CD4-positive, alpha-beta T cell treated with Interleukin-6 for 4 hours (primary cell): ENCODE results near the gene IL22RA1.

Experiments used
- DNase-seq: peaks from one replicate; pipeline ENCODE4 v3.0.0-alpha.2; 2020; ENCODE audit warnings: mixed read lengths

The IL22RA1 gene

DNA sequence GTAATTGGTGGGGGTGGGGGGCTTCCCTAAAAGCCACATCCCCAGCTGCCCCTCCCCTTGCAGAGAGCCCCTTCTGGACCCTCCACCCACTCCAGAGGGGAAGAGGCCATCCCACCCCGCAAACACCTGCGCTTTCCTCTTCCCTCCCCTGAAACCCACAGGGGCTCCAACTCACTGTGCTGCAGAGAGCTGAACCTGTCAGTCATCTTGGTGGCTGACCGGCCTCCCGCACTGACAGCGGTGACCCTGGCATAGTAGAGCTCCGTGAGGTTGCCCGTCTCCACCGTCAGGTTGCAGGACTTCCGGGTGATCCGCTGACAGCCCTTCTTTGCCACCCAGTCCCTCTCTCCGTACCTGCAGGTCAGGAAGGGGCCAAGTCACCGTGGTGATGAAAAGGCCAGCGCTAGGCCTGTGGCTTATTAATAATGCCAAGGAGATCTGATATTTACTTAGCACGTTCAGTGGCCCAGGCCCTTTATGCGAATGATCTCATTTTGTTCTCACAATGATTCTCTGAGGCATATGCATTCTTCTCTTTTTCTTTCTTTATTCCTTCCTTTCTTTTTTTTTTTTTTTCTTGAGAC is 5.9 kb downstream of the IL22RA1 start:
- no peak for DNase-seq

DNA sequence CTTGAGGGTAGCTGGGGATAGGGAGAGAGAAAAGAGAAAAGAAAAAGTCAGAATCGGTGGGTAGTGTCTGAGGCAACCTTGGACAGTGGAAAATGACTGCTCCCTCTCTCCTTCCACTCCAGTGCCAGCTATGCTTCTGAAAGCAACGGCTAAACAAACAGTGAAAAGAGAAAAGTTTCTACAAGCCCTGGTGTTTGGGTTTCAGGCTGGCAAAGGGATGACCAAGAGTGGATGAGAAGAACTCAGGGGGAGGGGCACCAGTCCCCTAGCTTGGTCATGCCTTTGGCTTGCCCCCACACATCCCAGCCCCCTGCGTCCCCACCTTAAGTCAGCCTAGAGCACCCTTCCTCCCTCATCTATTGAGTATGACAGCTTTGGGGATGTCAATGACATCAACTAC is 8.6 kb downstream of the IL22RA1 start:
- DNase-seq, result no peak

DNA sequence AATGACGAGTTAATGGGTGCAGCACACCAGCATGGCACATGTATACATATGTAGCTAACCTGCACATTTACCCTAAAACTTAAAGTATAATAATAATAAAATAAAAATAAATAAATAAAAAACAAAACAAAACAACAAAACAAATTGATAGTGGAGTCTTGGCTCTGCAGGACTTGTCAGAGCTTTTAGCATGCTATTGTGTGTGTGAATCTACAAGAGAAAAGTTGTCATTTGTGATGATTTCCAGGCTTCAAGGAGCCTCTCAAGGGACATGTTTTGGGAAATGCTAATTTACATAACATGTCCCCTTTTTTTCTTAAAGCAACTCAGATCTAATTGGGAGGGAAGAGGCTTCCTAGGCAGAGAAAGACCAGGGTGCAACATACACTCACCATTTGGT is 9.1 kb downstream of the IL22RA1 start:
- DNase-seq, result no peak

DNA sequence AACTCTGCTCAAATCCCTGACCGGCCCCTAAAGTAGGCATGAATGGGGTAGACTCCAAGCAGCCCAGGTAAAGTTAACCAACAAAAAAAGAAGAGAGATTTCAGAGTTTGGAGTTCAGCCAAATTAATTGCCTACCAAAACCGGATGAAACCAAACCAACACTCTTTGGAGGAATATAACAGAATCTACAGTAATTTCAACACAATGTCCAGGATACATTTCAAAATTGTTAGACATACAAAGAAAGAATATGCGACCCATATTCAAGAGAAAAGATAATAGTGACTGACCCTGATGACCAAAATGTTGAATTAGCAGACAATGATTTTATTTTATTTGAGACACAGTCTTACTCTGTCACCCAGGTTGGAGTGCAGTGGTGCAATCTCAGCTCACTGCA is 12.6 kb downstream of the IL22RA1 start:
- DNase-seq, result no peak

DNA sequence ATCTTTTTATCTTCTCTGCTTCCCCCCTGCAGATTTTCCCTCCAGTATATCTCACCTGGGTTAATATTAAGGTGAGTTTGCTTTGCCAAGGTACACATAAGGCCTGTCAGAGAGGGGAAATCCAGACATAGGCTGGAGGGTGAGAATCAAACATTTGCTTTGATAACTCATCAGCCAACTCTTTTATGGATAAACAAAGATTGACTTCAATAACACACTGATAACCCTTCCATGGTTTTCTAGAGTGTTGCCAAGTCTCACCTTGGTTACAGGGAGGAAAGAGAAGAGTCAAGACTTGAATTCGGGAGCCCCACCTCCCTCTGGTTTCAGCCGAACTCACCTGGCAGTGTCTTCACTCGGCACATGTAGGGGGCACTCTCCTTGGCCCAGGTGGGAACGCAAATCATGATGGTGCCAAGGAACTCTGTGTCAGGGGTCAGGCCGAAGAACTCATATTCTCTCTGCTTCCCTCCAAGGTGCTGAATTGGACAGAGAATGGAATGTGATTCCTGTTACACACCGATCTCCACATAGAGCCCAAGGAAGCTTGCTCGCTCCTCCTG is 15.1 kb downstream of the IL22RA1 start:
- DNase-seq, result no peak

DNA sequence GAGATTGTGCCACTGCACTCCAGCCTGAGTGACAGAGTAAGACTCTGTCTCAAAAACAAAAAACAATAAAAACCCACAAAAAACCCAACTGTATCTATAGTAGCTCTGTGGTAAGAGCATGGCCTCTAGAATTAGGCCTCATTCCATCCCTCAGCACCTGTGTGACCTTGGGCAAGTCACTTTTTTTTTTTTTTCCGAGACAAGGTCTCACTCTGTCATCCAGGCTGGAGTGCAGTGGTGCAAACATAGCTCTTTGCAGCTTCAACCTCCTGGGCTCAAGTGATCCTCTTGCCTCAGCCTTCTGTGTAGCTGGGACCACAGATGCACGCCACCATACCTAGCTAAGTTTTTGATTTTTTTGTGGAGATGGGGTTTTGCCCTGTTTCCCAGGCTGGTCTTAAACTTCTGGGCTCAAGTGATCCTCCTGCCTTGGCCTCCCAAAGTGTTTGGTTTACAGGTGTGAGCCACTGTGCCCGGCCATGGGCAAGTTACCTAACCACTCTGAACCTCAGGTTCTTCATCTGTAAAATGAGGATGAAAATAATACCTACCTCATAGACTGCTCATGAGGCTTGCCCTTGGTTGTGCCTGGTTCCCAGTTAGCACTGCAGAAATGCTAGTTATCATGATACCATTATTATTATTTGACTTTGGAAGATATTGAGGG is 15.7 kb downstream of the IL22RA1 start:
- no peak for DNase-seq

DNA sequence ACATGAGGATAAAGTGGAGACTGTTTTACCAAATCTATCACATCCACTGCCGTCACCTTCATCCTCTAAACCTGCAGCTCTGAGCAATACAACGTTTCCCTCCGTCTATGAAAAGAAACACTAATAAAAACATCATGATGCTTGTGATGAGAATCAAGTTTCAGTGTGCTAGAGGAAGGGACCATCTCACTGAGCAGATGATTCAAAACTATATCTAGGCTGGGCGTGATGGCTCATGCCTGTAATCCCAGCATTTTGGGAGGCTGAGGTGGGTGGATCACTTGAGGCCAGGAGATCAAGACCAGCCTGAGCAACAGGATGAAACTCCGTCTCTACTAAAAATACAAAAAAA is 16.3 kb downstream of the IL22RA1 start:
- no peak for DNase-seq

DNA sequence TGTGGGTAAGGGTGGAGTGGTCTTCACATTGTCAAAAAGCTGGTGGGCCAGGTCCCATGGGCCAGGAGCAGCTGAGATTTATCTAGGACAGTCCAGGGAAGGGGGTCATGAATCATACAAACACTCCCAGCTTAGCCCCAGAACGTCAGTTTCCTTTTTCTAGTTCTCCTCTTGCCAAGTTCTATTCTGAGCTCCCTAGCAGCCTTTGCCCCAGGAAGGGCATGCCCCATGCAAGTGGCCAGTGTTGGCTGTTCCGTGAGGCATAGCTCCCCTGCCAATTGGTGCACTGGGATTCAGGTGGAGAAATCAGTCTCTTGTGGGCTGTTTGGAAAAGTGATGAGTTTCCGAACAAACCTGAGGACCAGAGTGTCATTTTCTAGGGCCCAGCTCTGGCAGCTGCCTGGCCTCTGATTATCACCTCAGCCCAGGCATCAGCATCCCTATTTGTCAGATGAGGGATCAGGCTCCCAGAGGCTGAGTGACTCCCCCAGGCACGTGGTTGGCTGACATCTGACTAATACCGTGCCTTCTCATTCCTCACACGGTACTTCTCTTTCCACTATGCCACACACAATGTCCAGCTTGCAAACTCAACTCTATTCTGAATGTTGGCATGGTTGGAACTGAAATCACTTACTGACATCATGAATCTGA is 16.8 kb downstream of the IL22RA1 start:
- no peak for DNase-seq

DNA sequence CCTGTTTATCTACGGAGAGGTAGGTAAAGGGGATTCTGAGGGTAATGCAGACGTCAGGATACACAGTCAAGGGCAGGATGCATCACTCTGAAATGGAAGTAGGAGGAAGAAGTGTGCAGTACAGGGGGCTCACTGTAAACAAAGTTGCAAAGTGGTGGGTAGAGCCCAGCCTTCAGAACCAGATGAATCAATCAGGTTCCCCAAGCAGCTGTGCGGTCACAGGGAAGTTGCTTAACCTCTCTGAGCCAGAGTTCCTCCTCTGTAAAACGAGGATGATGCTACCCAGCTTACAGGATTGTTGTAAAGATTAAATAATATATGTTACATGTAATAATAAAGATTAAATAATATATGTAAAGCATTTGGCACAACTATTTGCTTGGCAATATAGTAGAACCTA is 17.5 kb downstream of the IL22RA1 start:
- DNase-seq, result no peak

DNA sequence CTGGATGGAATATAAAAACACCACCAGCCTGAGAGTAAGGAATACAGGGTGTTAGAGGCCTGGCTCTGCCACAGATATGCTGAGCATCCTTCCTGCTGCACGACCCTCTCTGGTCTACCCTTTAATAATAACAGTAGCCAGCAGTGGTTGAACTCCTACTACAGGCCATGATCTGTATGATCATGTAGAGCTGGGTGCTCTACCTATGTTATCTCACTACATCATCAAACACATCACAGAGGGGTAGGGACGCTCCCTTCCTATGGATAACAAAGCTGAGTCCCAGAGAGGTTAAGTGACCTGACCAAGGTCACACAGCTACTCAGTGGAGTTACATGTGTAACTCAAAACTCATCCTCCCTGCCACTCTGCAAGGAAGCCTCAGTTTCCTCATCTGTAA is 18.0 kb downstream of the IL22RA1 start:
- DNase-seq, result no peak

DNA sequence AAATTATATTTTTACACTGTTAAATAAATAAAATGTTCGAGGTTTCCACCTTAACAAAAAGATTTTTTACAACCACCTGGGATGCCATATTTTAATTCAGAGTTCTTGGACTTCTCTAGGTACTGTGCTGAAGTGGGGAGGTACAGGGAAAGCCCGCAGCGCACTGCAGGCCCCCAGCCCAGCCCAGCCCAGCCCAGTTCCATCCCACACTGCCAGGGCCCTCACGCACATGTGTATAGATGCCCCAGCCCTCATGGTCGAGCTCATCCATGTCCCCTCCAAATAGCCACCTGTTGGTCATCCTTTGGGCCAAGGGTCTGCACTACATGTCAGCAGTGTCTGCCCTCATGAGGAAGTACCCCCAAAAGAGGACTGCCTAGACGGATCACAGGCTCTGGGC is 19.3 kb downstream of the IL22RA1 start:
- DNase-seq, result no peak

DNA sequence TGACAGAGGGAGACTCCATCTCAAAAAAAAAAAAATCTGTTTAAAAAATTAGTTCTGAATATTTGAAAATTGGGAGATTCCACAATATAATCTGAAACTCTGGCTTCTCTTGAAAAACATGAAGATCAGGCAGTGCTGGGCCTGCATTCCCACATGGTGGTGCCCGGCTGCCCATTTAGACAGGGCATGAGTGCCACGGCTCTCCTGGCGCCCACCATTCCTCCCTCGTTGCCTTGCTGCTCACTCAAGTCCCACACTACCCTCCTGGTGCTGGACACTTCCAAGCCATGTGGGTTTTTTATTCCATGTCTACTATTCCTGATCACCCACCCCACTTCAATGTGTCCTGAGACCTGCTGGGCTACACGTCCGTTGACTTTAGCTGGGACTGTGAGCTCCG is 20.2 kb downstream of the IL22RA1 start:
- DNase-seq, result no peak

DNA sequence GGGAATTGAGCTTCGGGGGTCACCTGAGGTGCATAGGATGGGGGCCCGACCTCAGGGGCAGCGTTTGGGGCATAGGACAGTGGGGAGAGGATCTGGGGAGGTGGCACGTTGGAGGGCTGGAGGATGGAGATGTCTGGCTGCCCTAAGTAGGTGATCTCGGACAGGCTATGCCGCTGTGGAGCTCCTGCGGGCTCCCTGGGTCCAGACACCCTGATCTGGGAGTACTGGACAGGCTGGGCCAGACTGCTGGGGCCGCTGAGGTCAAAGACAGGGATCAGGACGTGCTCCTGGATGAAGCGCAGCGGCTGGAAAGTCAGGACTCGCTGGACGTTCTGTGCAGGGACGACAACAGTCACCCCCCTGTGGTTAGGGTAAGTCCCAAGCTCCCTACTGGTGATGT is 21.5 kb downstream of the IL22RA1 start:
- no peak for DNase-seq

DNA sequence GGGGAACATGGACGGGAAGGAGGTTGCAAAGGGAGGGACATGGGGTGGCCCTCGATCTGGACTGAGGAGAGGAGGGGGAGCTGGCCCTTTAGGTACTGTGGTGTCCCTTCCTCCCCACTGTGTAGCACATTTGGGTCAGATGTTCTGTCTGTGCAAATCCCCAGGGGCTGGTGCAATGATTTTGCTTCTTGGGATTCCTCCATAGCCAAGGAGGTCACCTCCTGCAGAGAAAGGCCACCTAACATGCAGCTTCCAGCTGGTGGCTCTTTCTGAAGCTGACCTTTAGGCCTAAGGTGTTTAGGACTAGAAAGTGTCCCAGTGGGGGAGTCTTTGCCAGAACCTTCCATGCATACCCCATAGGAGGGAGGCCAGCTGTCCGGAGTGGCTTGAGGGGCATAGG is 22.0 kb downstream of the IL22RA1 start:
- no peak for DNase-seq

DNA sequence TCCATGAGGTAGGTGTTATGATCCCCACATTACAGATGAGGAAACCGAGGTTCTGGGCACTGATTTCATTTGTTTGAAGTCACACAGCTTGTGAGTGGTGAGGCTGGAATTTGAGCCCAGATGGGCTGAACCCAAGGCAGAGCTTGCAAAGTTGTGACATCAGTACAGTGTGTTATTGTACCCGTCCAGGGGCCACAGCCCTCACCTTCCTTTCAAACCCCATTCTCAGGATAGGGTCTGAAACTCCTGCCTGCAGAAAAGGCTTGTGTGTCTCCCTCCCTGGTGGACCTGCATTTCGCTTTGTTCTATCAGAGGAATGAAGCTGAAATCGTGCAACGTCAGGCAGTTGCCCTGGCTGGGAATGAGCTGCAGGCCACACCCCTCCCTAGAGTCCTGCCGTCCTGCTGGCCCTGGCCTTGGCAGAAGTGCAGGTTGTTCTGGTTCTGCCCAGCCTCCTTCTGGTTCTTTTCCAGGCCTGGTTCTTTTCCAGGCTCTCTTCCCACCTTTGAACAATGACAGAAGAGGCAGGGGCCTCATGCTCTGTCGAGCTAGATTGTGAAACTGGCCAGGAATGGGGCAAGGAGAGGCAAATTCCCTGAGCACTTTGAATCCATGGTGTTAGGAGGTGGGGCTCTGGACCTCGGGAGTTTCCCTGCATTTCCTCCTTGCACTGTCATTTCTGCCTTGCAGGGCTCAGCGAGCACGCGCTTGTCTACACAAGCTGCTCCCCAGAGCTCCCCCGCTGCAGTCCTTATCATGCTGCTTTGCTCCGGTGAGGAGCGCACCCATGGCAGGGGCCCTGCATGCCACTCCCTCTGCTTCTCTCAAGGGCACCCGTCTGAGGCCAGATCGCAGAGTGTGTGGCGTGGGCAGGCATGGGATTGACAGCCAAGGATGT is 22.8 kb downstream of the IL22RA1 start:
- DNase-seq, result no peak

DNA sequence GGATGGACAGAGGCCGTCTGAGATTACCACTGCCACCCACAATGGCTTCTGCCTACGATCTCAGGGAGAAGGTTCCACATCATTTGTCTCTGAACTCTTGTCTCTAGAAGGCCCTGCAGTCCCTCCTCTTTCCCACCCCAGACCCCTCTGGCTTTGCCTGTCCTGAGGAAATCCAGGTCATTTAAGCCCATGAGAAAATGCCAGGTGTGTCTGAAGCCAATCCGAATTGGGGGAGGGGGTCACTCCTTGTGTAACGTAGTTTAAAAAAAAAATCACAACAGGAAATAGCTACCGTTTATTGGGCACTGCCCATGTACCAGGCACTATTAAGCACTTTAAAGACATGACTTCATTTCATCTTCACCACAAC is 23.5 kb downstream of the IL22RA1 start:
- no peak for DNase-seq

DNA sequence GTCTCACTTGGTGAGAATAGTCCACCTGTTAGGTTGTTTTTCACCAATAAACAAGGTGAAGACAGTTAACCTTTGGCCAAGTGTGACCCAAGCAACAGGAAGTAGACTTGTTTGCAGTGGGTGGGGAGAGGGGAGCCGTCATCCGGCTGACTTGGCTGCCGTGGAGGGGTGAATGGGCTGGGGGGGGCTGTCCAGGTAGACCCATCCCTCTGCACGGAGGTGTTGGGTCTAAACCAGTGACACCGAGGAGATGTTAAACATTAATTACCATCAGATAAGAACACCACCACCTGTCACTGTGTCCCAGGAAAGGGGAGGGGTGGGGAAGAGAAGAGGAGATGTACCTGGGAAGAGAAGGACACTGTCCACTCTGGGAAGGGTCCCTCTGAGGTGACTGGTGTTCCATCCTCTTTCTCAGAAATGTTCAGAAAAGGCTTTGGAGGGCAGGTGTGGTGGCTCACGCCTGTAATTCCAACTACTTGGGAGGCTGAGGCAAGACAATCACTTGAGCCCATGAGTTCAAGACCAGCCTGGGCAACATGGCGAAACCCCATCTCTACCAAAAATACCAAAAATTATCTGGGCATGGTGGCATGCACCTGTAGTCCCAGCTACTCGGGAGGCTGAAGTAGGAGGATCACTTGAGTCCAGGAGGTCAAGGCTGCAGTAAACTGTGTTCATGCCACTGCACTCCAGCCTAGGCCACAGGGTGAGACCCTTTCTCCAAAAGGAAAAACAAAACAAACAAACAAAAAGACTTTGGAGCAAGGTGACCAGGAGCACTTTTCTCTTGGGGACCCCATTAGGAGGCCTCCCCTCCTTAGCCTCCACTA is 24.3 kb downstream of the IL22RA1 start:
- no peak for DNase-seq

DNA sequence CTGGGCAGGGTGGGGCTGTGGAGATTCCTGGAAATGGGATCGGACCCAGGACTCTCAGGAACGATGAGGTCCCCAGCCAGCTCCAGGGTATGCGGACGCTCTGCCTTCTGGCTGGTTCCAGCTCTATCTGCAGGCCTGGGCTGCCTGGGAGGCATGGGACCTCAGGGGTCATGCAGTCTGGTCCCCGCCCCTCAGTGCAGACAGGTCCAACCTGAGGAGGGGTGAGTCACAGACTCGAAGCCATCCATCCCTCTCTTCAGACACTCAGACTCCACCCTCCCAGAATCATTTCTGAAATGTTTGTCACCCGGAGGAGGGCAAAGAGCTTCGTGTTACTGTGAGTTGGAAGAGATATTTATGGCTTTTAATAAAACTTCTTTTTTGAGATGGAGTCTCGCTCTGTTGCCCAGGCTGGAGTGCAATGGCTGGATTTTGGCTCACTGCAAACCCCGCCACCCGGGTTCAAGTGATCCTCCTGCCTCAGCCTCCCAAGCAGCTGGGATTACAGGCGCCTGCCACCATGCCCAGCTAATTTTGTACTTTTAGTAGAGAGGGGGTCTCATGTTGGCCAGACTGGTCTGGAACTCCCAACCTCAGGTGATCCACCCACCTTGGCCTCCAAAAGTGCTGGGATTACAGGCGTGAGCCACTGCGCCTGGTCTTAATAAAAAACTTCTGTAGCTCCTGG is 25.1 kb downstream of the IL22RA1 start:
- DNase-seq, result no peak

DNA sequence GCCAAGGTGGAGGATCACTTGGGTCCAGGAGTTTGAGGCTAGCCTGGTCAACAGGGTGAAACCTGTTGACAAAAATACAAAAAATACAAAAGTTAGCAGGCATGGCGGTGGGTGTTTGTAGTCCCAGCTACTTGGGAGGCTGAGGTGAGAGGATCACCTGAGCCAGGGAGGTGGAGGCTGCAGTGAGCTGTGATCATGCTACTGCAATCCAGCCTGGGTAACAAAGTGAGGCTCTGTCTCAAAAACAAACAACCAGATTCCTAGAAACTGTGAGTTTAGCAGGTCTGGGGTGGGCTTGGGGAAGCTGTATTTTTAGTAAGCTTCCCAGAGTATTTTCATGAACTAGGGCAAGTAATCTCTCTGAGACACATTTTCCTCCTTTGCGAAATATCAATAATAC is 25.8 kb downstream of the IL22RA1 start:
- no peak for DNase-seq

DNA sequence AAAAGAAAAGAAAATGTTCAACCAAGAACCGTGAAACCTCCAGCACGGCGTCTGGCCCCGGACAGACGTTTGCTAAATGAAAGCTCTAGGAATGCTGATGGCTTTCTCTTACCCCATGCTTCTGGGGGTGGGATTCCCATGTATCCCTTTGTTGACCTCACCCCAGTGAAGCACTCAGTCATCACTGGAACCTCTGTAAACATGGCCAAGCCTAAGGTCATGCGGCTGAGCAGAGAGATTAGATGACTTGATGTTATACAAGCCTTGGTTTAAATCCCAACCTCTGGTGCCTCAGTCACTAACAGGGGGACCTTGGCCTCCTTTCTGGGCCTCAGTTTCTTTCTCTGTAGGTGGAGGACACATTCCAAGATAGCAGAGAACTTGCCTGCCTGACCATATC is 28.2 kb downstream of the IL22RA1 start:
- no peak for DNase-seq

DNA sequence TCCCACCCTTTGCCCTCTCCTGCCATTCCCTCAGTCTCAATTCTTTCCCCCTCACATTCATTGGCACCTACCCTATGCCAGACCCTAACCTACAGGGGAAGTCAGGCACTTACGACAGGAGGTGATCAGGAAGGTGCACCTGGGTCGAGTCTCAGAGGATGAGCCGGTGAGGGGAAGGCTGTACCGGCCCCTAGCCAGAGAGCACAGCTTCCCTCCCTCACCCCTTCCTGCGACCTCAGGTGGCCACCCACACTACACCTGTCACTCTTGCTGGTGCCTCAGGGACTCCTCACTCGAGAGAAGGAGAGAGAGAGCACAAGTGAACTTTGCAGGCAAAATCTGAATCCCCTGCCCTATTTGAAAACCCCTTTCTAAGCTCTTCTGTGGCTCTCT is 29.3 kb downstream of the IL22RA1 start:
- no peak for DNase-seq
